Fibroblast of peridontal ligament (primary cell): Measurements from ENCODE around the gene KRT6B.
"Not testable (repeated sequence)": the region's sequence is repeated elsewhere in the genome, so short reads cannot be mapped to it uniquely, and the experiment has no call there.

ENCODE experiments used
- DNase-seq: peaks from one replicate; pipeline ENCODE4 v3.0.0-alpha.2; 2010; ENCODE audit errors: extremely low read depth

The KRT6B gene

DNA sequence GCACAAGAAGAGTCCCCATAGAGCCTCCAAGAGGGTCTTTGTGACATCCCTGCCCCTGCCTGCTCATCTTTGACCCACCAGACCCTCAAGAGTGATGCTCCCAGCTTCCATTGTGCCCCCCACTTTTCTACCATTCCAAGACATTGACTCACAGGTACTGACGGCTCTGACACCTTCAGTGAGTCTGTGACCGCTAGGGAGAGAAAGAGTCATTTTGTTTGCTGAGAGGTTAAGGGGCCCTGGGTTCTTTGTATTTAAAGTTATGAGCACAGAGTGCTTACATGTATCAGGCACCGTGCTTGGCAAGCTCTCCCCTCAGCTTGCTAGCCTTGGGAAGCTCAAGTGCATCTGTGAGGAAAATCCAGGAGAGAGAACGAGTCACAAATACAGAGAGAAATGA is 38.7 kb downstream of the KRT6B start:
- no peak for DNase-seq

DNA sequence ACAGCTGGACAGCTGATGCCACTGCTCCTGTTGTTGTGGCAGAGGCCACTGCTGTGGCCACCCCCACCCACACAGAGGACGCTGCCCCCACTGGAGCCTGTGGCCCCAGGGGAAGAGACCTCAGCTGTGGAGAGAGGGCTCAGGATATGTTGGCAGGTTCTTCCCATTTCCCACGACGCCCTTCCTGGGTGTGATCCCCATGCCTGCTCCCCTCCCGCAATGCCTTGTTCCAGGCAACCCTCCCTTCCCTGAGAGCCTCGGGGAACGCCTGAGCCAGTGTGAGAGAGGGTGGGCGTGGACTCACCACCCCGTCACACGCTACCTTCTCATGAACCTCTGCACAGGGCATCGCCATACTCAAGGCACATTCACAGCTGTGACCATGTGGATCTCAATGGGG is 40.1 kb downstream of the KRT6B start:
- no peak for DNase-seq

DNA sequence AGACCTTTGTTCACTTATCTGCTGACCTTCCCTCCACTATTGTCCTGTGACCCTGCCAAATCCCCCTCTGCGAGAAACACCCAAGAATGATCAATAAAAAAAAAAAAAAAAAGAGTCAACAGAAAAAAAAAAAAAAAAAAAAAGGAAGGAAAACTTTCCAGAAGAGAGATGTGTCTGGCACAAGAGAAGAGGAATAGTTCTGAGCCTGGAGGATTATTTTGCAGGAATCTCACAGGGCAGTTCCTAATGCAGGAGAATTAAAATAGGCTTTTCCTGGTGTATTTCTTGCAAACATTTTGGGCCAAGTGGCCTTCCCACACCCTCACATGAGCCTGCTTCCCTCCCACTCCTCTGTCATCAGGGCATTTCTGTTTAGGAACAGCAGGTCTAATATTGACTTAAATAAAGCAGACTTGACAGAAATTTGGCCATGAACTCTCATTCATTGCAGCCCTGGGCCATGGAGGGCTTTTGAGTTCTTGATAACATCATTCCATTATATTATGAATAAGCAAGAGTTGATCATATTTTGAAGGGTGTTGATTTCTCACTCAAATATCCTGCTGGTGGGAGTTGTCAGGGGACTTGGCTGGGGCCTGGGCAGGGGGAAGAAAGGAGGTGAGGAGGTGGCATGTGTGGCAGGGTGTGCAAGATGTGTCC is 41.2 kb downstream of the KRT6B start:
- DNase-seq = not testable (repeated sequence)

DNA sequence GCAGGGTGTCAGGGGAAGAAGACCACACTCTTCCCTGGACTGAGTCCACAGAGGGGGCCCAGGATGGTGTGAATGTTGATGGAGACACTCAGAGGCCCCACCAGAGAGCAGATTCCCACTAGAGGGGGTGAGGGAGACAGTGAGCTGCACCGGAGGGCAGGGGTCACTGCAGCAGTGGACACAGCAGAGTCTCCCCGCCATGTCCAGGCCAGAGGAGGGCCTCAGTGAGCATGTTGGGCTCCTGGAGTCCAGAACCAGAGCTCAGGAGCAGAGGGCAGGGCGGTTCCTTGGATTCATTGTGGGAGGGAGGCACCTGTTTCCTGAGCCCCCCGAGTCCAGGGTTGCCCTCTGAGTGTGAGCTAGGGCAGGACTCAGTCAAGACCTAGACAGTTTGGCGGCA is 44.0 kb downstream of the KRT6B start:
- DNase-seq = no peak

DNA sequence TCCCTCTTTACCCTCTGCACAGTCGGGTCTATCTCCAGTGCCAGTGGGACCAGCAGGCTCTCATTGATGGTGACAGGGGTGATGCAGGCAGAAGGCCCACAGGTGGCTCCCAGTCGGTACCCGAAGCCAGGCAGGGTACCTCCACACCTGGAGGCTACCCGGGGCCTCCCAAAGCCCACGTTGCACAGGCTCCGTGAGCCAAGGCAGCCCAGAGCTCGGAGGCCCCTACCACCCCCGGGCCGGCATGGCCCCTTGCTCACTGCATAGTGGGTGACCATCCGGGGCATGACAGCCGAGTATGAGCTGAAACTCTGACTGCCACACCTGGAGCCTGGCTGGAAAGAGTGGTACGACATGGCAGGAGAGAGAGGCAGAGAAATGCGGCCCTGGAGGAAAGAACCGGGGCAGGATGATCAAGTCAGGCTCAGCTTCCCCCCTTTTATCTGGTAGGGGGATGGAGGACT is 46.0 kb downstream of the KRT6B start, which contains the start of gene KRT82:
Gene KRT82, minus strand, starts transcription at position 414 of the 464 bp plus-strand sequence. Its CDS starts 58 bp downstream, at position 356.
- no peak for DNase-seq

DNA sequence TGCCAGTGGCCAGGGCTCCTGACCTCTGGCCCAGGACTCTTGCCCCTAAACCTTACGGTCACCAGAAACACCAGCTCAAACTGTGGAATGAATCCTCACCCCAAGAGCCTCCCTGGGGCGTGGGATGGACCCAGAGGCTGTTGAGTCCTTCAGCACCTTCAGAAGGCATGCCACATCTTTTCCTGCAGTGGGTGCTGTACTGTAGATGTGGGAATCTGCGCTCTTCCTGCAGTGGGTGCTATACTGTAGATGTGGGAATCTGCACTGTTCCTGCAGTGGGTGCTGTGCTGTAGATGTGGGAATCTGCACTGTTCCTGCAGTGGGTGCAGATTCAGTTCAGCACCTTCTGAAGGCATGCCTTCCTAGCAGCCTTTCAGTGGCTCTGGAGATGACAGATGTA is 47.0 kb downstream of the KRT6B start:
- no peak for DNase-seq

DNA sequence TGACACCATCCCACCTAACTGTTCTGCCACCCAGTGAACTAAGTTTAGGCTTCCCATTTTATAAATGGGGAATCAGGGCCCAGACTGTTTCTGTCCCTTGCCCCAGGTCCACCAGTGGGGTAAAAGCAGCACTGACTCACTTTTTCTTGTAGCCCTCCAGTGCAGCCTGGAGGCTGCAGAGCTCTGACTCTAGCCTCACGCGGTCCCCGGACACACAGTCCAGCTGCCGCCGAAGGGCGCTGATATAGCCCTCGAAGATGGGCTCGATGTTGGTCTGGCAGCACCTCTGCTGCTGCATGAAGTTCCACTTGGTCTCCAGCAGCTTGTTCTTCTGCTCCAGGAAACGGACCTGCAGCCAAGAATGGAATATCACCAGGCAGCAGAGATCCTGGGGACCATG is 48.4 kb downstream of the KRT6B start:
- no peak for DNase-seq

DNA sequence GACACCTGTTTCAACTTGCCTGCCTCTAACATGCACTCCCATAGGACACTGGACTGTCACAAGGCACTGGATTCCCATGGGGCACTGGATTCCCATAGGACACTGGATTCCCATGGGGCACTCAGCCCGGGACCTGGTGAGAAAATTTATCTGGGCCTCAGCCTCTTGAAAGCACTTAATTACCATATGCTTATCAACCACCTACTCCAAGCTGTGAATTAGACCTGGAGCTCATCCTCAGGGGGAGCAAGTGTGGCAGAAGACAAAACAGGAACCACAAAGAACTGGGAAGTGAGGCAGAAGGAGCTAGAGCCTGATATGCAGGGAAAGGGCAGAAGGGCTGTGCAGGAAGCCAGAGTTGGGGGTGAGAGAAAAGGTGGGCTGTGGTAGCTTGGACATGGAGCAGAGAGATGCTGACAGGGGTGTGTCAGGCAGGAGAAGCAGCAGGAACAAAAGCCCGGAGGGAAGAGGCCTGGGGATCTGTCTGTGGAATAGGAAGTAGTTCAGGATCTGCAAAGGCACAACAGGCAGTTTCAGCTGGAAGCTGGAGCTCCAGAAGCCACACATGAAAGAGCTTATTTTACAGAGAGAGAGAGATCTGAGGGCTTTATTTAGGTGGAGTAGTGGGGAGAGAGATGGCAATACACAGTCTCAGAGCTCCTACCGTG is 48.9 kb downstream of the KRT6B start:
- DNase-seq = no peak

DNA sequence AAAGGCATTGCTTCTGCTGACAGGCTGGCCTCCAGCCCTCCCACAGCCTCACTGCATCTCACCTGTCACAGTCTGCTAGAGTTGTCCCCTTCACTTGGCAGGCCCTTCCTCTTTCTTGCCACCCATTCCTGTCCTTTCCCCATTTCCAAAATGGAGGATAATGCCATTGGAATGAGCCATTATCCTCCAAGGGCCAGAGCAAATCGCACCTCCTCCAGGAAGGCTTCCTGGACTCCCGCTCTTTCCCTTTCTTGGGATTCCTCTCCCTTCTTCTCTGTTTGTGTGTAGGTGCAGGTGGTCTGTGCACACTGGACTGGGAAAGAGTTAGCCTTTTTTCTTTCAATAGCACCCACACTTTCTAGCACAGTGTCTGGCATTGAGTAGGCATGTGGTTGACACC is 49.6 kb downstream of the KRT6B start:
- DNase-seq = no peak

DNA sequence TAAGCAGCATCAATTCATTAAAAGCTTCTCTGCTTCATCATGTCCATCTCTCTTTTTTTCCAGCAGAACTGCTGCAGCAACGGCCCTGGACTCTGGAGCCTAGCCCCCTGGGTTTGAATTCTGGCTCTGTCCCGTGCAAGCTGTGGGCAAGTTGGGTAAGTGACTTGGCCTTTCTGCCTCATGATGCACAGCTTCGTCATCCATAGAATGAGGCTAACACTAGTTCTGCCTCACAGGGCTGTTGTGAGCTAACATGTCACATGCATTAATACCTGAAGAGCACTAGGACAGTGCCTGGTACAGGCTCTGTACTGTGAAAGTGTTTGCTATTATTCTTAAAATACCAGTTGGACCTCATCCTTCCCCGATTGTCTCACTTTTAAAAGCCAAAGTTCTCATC is 50.0 kb downstream of the KRT6B start:
- DNase-seq = no peak

DNA sequence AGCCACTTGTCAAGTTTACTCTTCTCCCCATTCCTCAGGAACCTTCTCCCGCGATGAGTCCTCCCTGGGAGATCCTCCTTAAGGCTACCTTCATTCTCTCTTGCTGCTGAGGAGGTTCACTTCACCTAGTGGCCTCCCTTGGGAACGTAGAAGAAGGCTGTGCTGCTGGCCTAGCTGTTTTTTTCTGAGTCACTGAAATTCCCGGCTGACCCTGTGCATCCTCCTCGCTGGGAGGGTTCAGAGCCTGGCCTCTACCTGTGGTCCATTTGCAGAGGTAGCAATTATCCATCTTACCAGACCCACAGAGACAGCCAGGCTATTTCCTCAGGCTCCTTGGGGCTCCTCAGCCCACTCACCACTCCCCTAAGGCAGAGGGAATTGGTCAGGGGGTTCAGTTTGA is 50.4 kb downstream of the KRT6B start:
- no peak for DNase-seq

DNA sequence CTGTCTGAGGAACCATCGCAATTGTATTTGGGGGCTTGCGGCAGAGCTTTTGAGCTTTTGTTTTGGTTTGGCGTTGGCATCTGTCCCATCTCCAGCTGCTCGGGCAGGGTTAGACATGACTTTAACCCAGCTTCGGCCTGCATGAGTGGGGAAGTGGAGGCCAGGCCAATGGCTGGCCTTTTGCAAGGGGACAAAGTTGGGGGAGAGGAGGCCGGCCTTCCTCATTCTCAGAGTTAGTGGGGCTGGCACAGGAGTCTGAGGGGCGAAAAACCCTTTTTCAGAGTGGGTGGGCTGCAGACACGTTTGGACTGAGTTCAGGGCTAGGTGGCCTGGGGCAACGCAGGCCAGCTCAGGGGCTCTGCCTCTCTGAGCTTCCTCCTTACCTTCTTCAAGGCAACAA is 51.0 kb downstream of the KRT6B start:
- DNase-seq = no peak

DNA sequence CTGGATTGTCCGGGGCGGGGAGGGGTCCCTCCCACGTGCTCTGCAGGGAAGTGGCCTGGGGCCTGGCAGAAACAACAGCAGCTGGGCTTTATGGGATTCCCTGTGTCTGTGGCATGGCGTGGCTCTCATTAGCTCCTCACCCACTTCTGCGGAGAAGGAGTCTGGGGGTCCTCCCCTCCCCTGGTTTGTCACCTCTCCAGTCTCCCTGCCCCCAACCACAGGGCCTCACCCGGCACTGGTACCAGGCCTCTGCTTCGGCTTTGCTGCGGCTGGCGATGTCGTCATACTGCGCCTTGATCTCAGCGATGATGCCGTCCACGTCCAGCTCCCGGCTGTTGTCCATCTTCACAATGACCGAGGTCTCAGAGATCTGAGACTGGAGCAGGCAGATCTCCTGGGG is 52.2 kb downstream of the KRT6B start:
- DNase-seq = no peak

DNA sequence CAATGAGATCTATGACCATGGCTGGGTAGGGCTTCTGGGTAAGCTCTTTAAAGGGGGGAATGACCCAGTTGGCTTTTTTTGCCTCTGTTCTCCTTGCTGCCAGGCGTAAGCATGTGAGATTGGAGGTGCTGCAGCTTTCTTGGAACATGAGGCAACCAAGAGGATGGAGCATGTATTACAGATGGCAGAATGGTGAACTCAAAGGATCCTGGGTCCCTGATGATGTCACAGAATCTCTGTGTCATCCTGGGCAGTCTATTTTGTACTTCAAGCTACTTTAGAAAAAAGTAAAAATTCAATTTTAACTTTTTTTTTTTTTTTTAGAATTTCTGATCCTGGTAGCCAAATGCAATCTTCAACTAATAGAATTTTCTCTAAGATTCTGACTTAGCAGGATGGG is 53.8 kb downstream of the KRT6B start:
- DNase-seq = no peak

DNA sequence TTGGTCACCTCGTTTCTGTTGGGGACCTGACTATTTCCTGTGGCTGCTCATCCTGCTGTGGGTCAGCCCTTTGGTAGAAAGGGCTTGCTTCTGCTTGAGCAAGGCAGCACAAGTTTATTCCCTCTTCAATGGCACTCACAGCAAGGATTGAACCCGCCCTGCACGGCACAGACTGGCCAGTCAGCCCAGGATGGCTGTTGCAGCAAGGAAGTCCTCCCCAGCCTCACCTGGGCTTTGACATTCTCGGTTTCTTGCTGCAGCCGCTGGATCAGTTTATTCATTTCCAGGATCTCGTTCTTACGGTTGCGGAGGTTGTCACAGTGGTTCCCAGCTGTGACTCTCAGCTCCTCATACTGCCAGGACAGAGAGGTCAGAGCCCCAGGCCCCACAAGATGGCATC is 55.3 kb downstream of the KRT6B start:
- DNase-seq = no peak
